Stimulated activated CD4-positive, alpha-beta T cell treated with anti-CD3 and anti-CD28 coated beads, Interleukin-4, amount 100 ng/mL, for 48 hours (primary cell): ENCODE results near the gene TSC22D1.

ENCODE experiments used
- DNase-seq, 2 donors: peaks; one replicate each; pipeline ENCODE4 v3.0.0-alpha.2; 2020; ENCODE audit warnings: low read depth in 2 of 2

Gene TSC22D1

DNA sequence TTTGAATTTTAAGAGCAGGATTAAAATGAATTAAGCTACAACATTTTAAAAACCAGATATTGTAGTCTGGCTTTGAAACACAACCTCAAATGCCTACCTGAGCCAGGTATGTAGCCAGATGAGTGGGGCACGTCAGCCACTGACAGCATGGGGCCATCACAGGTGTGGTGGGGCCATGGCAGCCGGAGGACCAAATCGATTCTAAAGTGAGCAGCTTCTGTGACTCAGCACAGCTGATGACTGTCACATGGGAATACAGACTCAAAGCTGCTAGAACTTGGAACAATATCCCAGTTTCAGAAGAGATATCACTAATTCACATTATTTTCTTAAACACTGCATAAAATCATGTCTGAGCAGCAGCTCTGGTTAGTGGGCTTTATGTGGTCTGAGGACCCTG lies 149.7 kb downstream of the TSC22D1 start:
- no peak for DNase-seq

DNA sequence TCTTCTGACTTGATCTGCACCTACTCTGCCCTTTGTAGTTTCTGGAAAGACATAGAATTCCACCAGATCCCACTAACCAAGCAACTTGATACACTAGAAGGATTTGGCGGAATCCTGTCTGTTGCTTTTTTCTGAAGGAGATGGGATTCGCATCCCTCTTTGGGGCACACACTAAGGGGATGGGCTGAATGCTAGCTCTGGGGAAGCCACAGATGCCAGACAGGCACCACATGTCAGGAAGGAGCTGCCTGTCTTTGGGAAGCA lies 150.4 kb downstream of the TSC22D1 start:
- DNase-seq, result no peak

GRCh38 chr13:44425041-44425814 lies 150.9 kb downstream of the TSC22D1 start:
- DNase-seq, result no peak

GRCh38 chr13:44423824-44424223 lies 152.3 kb downstream of the TSC22D1 start:
- no peak for DNase-seq

DNA sequence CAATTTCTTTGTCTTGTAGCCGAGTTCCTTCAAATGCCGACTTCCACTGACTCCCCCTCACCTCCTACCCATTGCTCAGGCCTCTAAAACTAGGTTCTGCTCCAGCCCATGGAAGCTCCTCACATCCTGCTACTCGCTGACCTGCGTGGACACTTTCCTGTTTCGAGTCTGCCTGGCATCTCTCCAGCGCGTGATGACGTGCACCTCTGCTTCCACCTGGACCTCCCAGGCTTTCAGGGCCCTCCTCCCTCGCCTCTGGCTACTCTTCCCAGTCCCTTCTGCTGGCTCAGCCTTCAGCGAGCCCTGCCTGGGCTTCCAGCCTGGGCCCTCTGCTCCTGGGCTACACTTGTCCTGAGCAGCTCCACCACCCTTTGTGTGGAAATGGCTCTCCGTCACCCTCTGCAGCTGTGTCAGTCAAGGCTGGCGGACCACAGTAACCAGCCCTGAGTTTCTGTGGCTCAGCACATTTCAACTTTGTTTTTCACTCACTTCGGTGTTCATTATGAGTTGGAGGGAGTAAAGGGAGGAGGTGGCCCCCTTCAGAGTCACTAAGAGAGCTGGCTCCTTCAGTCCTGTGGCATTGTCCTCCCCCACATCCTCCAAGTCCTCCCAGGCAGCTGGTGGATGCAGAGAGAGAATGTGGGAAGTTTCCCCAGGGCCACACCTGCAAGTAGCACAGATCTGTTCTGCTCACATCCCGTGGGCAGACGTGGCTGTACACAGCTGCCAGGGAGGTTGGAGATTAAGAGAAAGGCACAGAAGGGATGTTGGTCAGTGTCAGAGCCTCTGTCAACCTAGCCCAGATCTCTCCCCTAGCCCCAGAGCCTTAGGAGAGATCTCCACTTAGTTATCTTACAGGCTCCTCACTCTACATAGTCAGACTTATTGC lies 153.1 kb downstream of the TSC22D1 start:
- DNase-seq, result no peak

DNA sequence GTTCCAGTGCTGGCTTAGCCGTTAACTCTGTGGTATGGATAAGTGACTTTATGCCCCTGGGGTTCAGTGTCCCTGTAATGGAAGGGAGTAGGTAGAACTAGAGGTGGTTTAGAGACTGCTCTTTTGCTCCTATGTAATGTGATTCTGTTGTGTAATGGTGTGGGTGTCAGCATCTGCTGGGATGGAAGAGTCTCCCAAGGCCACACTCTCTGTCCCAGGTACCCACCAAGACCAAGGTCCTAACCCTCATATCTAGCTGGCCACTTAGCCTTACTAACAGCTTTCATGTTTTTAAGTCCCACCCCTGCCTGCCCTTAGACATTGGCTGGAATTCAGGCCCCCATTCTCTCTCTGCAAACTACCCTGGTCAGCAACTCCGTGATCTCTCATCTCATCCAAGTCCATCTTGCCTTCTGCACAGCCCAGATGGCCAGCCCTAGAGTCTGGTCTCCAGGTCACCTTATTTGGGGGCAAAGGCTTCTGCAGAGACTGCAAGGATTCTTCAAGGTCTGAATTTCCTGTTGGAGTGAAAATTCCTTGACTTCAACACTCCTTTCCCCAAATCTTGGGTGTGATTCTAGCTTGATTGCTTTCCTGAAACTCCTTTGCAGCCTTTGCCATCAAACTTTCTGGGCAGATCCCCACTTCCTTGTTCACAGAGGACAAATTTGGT lies 154.1 kb downstream of the TSC22D1 start:
- DNase-seq, result no peak

- no peak for DNase-seq
Measured at GRCh38 chr13:44420376-44421220, 155.5 kb downstream of the TSC22D1 start.

DNA sequence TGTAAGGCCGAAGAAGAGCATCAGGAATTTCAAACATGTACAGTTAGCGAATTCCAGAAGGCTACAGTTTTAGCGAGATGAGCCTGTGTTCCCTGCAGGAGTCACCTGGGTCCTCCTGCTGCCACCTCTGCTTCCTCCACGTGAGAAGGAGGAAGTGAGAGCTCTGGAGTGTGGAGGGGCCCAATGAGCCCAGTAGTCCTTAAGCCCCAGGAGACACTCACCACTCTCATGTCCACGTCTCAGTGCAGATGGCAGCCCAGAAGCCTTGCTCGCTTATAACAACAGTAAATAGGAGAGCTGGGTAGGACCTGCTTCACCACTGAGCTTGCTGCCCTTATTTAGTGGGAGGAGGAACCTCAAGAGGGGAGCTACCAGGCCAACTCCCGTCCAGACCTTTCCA lies 158.3 kb downstream of the TSC22D1 start:
- DNase-seq, result no peak

DNA sequence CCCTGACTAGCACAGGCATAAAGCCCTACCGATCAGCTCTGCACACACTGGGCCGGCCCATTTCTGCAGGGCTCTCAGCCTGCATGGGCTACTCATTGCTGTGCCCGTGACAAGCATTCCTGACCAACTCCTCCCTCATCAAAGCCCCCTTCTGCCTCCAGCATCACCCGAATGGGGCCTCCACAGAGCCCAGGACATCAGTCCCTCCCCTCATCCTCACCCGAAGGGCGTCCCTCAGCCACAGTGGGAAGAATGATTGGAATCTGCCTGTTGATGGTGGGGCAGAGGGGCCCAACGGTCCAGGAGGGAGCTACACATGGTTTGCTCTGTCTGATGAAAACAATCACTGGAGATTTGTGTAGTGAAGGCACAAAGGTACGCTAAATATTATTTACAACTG lies 158.7 kb downstream of the TSC22D1 start:
- DNase-seq, result no peak

DNA sequence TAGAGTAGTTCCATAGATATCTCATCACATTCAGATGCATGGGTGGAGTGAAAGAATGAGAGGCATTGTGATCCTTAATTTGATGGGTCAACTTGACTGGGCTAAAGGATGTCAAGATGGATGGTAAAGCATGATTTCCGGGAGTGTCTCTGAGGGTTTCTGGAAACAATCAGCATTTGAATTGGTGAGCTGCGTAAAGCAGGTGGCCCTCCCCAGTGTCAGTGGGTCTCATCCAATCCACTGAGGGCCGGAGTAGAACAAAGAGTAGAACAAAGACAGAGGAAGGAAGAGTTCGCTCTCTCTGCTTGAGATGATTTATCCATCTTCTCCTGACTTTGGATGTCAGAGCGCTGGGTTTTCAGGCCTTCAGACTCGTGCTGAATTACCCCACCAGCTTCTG lies 159.4 kb downstream of the TSC22D1 start:
- no peak for DNase-seq

DNA sequence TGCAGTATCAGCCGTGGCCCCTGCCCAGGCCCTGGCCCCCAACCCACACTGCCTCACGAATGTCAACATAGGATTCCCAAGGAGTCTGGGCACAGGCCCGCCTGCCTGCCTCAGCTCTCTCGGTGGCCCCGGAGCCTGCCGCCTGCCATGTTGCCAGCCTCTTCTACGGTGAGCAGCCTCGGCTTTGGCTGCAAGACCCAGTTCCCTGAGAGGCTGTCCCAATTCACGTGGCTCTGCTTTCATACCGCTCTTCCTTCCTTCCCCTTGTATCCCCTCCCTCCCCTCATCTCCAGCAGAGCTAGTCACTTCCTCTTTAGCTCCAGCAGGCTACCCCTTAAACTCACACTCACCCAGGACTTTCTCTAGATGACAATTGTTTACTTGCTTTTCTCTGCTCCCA lies 159.8 kb downstream of the TSC22D1 start:
- no peak for DNase-seq

- no peak for DNase-seq
Measured at GRCh38 chr13:44415815-44416214, 160.3 kb downstream of the TSC22D1 start.

DNA sequence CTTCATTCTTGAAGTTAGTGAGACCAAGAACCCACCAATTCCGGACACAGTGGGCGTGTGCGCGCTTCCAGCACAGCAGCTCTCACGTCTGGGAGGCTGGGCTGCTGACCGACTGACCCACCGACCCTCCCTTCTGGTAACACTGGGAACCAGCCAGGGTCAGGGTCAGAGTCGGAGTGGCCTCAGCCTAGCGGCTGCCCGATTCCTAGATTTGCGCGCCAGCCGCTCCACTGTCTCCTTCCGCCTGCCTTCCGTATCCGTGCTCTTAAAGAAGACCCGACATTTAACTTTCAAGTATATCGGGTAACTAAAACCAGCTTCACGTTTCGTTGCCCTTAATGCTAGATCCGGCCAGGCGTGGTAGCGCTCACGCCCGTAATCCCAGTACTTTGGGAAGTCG lies 161.4 kb downstream of the TSC22D1 start:
- DNase-seq, result no peak

DNA sequence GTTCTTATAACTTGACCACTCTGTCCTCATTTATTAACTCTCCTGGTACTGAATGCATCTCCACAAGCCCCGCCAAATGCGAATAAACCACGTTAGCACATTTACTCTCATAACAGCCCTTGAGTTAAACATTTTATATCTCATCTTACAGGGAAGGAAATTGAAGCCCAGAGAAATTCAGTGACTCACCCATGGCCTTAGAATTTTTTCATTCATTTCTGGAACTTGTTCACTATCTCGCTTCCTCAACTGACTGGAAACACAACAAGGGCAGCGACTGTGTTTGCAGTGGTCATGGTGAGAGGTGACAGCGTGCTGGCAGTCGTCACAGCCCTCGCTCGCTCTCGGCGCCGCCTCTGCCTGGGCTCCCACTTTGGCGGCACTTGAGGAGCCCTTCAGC lies 163.0 kb downstream of the TSC22D1 start:
- no peak for DNase-seq

DNA sequence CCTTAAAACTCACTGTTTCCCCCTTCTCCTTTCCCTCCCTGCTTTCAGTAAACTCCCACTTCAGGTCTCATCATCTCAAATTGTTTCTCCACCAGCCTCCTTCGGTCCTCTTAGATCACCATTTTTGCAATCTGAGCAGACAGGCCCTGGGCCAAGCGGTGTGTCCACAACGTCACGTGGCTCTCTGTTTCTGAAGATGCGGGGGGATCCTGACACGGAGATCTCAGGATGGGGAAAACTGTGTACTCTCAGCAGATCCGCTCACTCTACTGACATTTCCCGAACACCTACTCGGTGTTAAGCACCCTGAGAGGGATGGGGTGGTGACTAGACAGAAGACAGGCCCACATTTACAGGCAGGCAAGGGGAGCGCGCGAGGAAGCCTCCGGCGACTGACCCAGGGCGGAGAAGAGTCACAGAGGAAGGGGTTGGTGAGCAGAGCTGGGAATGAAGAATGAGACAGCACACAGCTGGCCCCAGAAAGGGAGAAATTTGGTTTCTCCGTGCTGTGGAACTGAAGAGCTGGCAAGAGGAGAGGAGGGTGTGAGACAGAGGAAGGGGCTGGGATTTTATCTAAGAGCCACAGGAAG lies 163.7 kb downstream of the TSC22D1 start:
- DNase-seq, result no peak

DNA sequence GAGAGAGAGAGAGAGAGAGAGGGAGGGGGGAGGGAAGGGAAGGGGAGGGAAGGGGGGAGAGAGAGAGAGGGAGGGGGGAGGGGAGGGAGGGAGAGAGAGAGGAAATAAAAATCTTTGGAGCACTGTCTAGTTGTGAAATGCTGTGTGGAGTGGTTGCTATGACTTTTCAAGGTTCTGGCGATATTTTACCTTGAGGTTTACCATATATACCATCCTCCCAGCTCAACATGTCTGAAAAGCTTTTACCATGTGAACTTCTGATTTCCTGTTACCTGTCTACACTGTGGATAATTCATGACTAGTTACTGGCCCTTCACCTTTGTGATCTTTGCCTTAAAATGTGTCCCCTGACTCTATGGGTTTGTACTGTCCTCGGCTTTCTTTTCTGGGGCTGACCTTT lies 164.3 kb downstream of the TSC22D1 start:
- DNase-seq, result no peak

DNA sequence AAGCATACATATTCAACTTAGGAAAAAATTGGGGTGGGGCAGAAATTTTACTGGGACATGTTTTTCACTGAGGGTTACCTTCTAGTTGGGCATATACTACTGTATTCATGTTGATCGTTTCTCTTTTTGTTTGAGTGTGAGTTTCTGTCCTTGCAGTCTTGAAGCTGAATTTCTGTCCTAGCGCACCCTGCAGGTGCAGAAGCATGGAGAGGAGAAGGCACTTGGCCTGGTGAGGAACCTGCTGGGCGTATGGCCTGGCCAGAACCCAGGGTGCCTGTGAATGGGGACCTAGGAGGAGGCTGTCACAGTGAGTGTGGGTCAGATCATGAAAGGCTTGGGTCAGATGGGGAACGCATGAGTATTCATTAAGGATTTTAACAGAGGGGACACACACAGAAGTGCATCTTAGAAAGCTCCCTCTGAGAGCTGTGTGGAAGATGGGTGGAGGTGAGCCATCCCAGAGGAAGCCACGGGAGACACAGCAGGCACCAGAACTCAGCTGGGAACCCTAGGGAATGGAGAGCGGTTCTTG lies 165.7 kb downstream of the TSC22D1 start:
- DNase-seq, result no peak

DNA sequence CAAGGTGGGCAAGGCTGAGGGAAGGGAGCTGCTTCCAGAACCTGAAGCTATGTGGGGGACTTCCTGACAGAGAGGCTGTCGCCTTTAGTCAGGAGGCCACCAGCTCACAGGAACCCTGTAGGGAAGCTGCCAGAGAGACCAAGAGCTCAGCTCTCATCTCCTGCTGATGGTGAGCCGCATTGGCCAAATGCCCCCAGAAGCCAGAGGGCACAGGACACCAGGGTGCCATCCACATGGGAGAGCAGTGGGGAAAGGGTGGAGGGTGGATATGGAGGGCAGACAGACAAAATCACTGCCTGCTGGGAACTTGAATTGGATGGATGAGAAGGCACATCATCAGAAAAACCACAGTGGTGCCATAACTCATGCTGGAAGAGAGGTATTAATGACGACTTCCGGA lies 166.5 kb downstream of the TSC22D1 start:
- no peak for DNase-seq

- DNase-seq, result no peak
Measured at GRCh38 chr13:44407891-44408290, 168.2 kb downstream of the TSC22D1 start.

GRCh38 chr13:44407379-44407778 lies 168.8 kb downstream of the TSC22D1 start:
- DNase-seq, result no peak

GRCh38 chr13:44406617-44407016 lies 169.5 kb downstream of the TSC22D1 start:
- no peak for DNase-seq
